ENCODE results near the gene SLC8B1.

Gene SLC8B1

GRCh38 chr12:113274848-113275247, 60.1 kb downstream of the SLC8B1 start:
- Mint-ChIP-seq H3K4me3 (no peak overlapping the region), H3K27me3 (ENCODE audit: low read depth) (no peaks in the 10 kb centered on the region), H3K36me3 (ENCODE audit: low read depth) (peaks cover 12% of the 10 kb centered on the region), H3K4me1 (peaks cover 18% of the 10 kb centered on the region), H3K27ac (no peak overlapping the region), H3K9me3 (no peaks in the 10 kb centered on the region)
- TF ChIP-seq, protein P1, sequence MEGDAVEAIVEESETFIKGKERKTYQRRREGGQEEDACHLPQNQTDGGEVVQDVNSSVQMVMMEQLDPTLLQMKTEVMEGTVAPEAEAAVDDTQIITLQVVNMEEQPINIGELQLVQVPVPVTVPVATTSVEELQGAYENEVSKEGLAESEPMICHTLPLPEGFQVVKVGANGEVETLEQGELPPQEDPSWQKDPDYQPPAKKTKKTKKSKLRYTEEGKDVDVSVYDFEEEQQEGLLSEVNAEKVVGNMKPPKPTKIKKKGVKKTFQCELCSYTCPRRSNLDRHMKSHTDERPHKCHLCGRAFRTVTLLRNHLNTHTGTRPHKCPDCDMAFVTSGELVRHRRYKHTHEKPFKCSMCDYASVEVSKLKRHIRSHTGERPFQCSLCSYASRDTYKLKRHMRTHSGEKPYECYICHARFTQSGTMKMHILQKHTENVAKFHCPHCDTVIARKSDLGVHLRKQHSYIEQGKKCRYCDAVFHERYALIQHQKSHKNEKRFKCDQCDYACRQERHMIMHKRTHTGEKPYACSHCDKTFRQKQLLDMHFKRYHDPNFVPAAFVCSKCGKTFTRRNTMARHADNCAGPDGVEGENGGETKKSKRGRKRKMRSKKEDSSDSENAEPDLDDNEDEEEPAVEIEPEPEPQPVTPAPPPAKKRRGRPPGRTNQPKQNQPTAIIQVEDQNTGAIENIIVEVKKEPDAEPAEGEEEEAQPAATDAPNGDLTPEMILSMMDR (IDR thresholded peaks at IDR 0.05; ENCODE audit: unreplicated experiment in 3 of 3): no peak

GRCh38 chr12:113273053-113273725, 61.7 kb downstream of the SLC8B1 start:
- Mint-ChIP-seq H3K4me3 (no peak overlapping the region), H3K27ac (peak overlapping the region in 1 of 3 experiments; percentile 70), H3K27me3 (ENCODE audit: low read depth) (no peaks in the 10 kb centered on the region), H3K36me3 (ENCODE audit: low read depth) (peaks cover 6% of the 10 kb centered on the region), H3K4me1 (peaks cover 18% of the 10 kb centered on the region), H3K9me3 (no peaks in the 10 kb centered on the region)
- TF ChIP-seq, protein P1 (IDR thresholded peaks at IDR 0.05; ENCODE audit: unreplicated experiment in 3 of 3): no peak

GRCh38 chr12:113271853-113272561, 62.9 kb downstream of the SLC8B1 start:
- Mint-ChIP-seq H3K27ac (peak overlapping the region; percentile 48 to 70 (median 69)), H3K27me3 (ENCODE audit: low read depth) (no peaks in the 10 kb centered on the region), H3K9me3 (no peaks in the 10 kb centered on the region), H3K4me1 (peaks cover 18% of the 10 kb centered on the region), H3K36me3 (ENCODE audit: low read depth) (peaks cover 12% of the 10 kb centered on the region), H3K4me3 (no peak overlapping the region)
- TF ChIP-seq, protein P1 (IDR thresholded peaks at IDR 0.05; ENCODE audit: unreplicated experiment in 3 of 3): no peak

GRCh38 chr12:113271466-113271852, 63.5 kb downstream of the SLC8B1 start:
- TF ChIP-seq, protein P1 (IDR thresholded peaks at IDR 0.05; ENCODE audit: unreplicated experiment in 3 of 3): no peak
- Mint-ChIP-seq H3K9me3 (no peaks in the 10 kb centered on the region), H3K27ac (peak overlapping the region; percentile 42 to 70 (median 48)), H3K27me3 (ENCODE audit: low read depth) (no peaks in the 10 kb centered on the region), H3K4me1 (peaks cover 18% of the 10 kb centered on the region), H3K36me3 (ENCODE audit: low read depth) (peaks cover 15% of the 10 kb centered on the region), H3K4me3 (no peak overlapping the region)

DNA sequence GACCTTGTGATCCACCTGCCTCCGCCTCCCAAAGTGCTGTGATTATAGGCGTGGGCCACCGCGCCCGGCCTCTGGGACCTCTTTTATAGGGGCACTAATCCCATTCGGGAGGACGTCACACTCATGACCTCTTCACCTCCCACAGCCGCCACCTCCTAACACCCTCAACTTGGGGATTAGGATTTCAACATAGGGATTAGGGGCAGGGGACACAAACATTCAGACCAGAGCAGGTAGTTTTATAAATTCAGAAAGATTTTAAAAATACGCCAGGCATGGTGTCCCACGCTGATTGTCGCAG, 64.2 kb downstream of the SLC8B1 start:
- TF ChIP-seq, protein P1 (IDR thresholded peaks at IDR 0.05; ENCODE audit: unreplicated experiment in 3 of 3): no peak
- Mint-ChIP-seq H3K4me3 (no peak overlapping the region), H3K9me3 (no peaks in the 10 kb centered on the region), H3K27me3 (ENCODE audit: low read depth) (no peaks in the 10 kb centered on the region), H3K4me1 (peaks cover 18% of the 10 kb centered on the region), H3K36me3 (ENCODE audit: low read depth) (peaks cover 21% of the 10 kb centered on the region), H3K27ac (no peak overlapping the region)

All from nephron (organoid).